Liver (tissue), 3 donors: ENCODE results near the gene SERPINA10.

ENCODE experiments used
- FOXA1 ChIP-seq: IDR thresholded peaks from 2 replicates; pipeline ENCODE4 v1.6.1; 2016; ENCODE audit warnings: antibody characterized with exemption
- RAD21 ChIP-seq, 2 donors: IDR thresholded peaks; 2 replicates each; pipeline ENCODE4 v1.6.1; 2016; ENCODE audit warnings: antibody characterized with exemption in 2 of 2, mild to moderate bottlenecking in 2 of 2
- SP1 ChIP-seq: IDR thresholded peaks from 2 replicates; pipeline ENCODE4 v1.6.1; 2018; ENCODE audit warnings: antibody characterized with exemption, mild to moderate bottlenecking
- TAF1 ChIP-seq: conservative IDR thresholded peaks from 2 replicates; pipeline ENCODE4 v1.6.1; 2016; ENCODE audit warnings: antibody characterized with exemption, mild to moderate bottlenecking
- TF ChIP-seq, protein P1 (sequence below): IDR thresholded peaks from 2 replicates; pipeline ENCODE4 v1.6.1; 2016; ENCODE audit warnings: antibody characterized with exemption
- TF ChIP-seq, protein P2 (sequence below): fragments of 150-350 bp; IDR thresholded peaks from 2 replicates; pipeline ENCODE4 v1.5.1; 2017; ENCODE audit warnings: improper control_type of control experiment, low read depth, low read length; ENCODE audit not compliant: missing input control
- TF ChIP-seq, protein P3 (sequence below): IDR thresholded peaks from 2 replicates; pipeline ENCODE4 v1.6.1; 2016; ENCODE audit warnings: antibody characterized with exemption, mild to moderate bottlenecking
- donor health status: healthy.
- donor health status: healthy.

DNA sequence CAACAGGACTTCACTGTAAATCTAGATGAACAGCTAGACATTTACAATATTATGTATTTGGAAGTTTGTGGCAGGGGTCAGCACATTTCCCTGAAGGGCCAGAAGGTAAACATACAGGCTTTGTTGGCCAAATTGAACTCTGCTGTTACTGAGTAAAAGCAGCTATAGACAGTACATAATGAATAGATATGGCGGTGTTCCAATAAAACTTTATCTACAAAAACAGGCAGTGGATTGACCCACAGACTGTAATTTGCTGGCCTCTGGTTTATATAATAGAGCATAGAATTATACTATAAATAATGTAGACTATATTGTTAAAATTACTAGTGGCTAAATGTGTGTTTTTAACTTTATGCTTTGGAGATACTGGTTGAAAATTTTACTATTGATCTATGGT, 25.7 kb downstream of the SERPINA10 start:
- TF ChIP-seq, protein P1, sequence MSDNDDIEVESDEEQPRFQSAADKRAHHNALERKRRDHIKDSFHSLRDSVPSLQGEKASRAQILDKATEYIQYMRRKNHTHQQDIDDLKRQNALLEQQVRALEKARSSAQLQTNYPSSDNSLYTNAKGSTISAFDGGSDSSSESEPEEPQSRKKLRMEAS: no peak
- TF ChIP-seq, protein P2, sequence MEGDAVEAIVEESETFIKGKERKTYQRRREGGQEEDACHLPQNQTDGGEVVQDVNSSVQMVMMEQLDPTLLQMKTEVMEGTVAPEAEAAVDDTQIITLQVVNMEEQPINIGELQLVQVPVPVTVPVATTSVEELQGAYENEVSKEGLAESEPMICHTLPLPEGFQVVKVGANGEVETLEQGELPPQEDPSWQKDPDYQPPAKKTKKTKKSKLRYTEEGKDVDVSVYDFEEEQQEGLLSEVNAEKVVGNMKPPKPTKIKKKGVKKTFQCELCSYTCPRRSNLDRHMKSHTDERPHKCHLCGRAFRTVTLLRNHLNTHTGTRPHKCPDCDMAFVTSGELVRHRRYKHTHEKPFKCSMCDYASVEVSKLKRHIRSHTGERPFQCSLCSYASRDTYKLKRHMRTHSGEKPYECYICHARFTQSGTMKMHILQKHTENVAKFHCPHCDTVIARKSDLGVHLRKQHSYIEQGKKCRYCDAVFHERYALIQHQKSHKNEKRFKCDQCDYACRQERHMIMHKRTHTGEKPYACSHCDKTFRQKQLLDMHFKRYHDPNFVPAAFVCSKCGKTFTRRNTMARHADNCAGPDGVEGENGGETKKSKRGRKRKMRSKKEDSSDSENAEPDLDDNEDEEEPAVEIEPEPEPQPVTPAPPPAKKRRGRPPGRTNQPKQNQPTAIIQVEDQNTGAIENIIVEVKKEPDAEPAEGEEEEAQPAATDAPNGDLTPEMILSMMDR: no peak
- TF ChIP-seq, protein P3, sequence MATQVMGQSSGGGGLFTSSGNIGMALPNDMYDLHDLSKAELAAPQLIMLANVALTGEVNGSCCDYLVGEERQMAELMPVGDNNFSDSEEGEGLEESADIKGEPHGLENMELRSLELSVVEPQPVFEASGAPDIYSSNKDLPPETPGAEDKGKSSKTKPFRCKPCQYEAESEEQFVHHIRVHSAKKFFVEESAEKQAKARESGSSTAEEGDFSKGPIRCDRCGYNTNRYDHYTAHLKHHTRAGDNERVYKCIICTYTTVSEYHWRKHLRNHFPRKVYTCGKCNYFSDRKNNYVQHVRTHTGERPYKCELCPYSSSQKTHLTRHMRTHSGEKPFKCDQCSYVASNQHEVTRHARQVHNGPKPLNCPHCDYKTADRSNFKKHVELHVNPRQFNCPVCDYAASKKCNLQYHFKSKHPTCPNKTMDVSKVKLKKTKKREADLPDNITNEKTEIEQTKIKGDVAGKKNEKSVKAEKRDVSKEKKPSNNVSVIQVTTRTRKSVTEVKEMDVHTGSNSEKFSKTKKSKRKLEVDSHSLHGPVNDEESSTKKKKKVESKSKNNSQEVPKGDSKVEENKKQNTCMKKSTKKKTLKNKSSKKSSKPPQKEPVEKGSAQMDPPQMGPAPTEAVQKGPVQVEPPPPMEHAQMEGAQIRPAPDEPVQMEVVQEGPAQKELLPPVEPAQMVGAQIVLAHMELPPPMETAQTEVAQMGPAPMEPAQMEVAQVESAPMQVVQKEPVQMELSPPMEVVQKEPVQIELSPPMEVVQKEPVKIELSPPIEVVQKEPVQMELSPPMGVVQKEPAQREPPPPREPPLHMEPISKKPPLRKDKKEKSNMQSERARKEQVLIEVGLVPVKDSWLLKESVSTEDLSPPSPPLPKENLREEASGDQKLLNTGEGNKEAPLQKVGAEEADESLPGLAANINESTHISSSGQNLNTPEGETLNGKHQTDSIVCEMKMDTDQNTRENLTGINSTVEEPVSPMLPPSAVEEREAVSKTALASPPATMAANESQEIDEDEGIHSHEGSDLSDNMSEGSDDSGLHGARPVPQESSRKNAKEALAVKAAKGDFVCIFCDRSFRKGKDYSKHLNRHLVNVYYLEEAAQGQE: no peak
- no peak for TF ChIP-seq TAF1
- no peak for TF ChIP-seq FOXA1
- TF ChIP-seq SP1: no peak
- TF ChIP-seq RAD21 (IDR thresholded peaks at IDR 0.05): no peak
